ENCODE data around the gene CLEC4G. TPM values are rescaled to one million over a fixed set of nuclear protein-coding genes. Genes with fewer than 3 reads are reported as not detected.

The CLEC4G gene
- total and polyA plus RNA-seq, 2 experiments from 2014 or later, result not detected

DNA sequence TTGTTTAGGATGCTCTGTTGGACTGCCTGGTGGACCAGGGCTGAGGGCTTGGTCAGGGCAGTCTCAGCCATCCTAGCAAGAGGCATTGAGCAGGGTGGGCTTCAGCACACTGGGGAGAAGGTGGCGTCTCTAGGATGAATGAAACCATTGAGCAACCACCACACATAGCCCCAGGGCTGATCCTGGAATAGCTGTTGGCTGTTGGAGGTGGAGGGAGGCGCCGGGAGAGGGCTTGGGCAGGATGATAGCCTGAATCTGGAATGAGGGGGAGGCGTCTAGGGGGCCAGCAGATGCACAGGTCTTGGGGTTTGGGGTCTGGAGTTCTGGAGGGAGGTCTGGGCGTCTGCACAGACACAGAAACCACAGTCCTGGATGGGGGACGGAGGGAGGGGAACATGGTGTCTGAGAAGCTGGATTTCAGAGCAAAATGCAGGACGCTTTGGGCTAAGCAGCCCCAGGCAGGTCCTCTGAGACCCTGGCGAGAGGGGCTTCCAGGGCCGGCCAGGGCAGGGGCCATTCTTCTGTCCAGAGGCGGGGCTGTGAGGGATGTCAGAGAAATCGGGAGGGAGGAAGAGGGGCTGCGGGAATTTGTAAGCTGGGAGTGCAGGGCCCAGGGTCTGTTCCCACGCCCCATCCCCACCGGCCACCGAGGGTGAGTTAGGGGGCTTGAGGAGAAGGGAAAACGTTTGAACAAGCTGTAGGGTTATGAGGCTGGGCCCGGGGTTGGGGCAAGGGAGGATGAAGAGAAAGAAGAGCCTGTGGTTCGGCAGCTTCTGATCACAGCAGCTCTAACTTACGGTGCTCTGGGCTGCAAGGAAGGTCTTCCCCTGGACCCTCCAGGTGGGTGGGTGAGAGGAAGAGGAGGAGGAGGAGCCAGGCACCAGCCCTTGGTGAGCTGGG is 46.1 kb downstream of the CLEC4G start:
- peaks cover 13% of the 10 kb centered on the region for H3K79me2 ChIP-seq
- no peaks in the 10 kb centered on the region for H3K9me3 ChIP-seq (ENCODE audit: low read depth)
- TF ChIP-seq EZH2 (IDR thresholded peaks at IDR 0.05; ENCODE audit: borderline replicate concordance) (no peak), EZH2phosphoT487 (IDR thresholded peaks at IDR 0.05; ENCODE audit: low read depth, severe bottlenecking, unreplicated experiment) (no peak)
- TF ChIP-seq, protein P1, sequence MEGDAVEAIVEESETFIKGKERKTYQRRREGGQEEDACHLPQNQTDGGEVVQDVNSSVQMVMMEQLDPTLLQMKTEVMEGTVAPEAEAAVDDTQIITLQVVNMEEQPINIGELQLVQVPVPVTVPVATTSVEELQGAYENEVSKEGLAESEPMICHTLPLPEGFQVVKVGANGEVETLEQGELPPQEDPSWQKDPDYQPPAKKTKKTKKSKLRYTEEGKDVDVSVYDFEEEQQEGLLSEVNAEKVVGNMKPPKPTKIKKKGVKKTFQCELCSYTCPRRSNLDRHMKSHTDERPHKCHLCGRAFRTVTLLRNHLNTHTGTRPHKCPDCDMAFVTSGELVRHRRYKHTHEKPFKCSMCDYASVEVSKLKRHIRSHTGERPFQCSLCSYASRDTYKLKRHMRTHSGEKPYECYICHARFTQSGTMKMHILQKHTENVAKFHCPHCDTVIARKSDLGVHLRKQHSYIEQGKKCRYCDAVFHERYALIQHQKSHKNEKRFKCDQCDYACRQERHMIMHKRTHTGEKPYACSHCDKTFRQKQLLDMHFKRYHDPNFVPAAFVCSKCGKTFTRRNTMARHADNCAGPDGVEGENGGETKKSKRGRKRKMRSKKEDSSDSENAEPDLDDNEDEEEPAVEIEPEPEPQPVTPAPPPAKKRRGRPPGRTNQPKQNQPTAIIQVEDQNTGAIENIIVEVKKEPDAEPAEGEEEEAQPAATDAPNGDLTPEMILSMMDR (IDR thresholded peaks at IDR 0.05; ENCODE audit: poor library complexity), result no peak
- DNase-seq (ENCODE audit: low spot score), result no peak
- no peak overlapping the region for H3K4me2 ChIP-seq
- H3K9me2 ChIP-seq (replicated peaks; ENCODE audit: insufficient read depth), result no peaks in the 10 kb centered on the region
- no peaks in the 10 kb centered on the region for H3K27me3 ChIP-seq
- no peaks in the 10 kb centered on the region for H3K4me1 ChIP-seq (ENCODE audit: insufficient read depth)
- no peak overlapping the region for H3K27ac ChIP-seq
- no peaks in the 10 kb centered on the region for H4K20me1 ChIP-seq (ENCODE audit: insufficient read depth, poor library complexity, severe bottlenecking)
- WGBS (ENCODE audit: low lambda C conversion rate, missing lambda C conversion rate), result 58% methylated on average over 17 of the region's 19 CpGs
- H3K36me3 ChIP-seq (replicated peaks; ENCODE audit: insufficient read depth, low read depth), result no peaks in the 10 kb centered on the region
- no peak overlapping the region for H2AFZ ChIP-seq
- H3K4me3 ChIP-seq, result no peak overlapping the region

DNA sequence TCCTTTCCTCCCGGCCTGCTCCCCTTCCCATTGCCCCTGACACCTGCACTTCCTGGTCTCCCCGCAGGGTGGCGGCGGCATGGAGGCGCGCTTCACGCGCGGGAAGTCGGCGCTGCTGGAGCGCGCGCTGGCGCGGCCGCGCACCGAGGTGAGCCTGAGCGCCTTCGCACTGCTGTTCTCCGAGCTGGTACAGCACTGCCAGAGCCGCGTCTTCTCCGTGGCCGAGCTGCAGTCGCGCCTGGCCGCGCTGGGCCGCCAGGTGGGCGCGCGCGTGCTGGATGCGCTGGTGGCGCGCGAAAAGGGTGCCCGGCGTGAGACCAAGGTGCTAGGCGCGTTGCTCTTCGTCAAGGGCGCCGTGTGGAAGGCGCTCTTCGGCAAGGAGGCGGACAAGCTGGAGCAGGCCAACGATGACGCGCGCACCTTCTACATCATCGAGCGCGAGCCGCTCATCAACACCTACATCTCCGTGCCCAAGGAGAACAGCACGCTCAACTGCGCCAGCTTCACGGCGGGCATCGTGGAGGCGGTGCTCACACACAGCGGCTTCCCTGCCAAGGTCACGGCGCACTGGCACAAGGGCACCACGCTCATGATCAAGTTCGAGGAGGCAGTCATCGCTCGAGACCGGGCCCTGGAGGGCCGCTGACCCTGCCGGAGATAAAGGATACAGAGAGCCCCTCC is 49.6 kb downstream of the CLEC4G start:
- no peaks in the 10 kb centered on the region for H3K4me1 ChIP-seq (ENCODE audit: insufficient read depth)
- H3K4me3 ChIP-seq, result no peak overlapping the region
- no peak for DNase-seq (ENCODE audit: low spot score)
- H3K27me3 ChIP-seq, result peaks cover 5% of the 10 kb centered on the region
- H4K20me1 ChIP-seq (ENCODE audit: insufficient read depth, poor library complexity, severe bottlenecking), result no peaks in the 10 kb centered on the region
- H2AFZ ChIP-seq, result no peak overlapping the region
- no peaks in the 10 kb centered on the region for H3K9me2 ChIP-seq (replicated peaks; ENCODE audit: insufficient read depth)
- no peak for TF ChIP-seq EZH2phosphoT487 (IDR thresholded peaks at IDR 0.05; ENCODE audit: low read depth, severe bottlenecking, unreplicated experiment)
- no peak for TF ChIP-seq EZH2 (IDR thresholded peaks at IDR 0.05; ENCODE audit: borderline replicate concordance)
- TF ChIP-seq, protein P1 (IDR thresholded peaks at IDR 0.05; ENCODE audit: poor library complexity), result no peak
- H3K4me2 ChIP-seq, result peak overlapping the region; percentile 99
- no peaks in the 10 kb centered on the region for H3K9me3 ChIP-seq (ENCODE audit: low read depth)
- H3K36me3 ChIP-seq (replicated peaks; ENCODE audit: insufficient read depth, low read depth), result no peaks in the 10 kb centered on the region
- H3K27ac ChIP-seq, result no peak overlapping the region
- 98% methylated on average over 71 of the region's 74 CpGs for WGBS (ENCODE audit: low lambda C conversion rate, missing lambda C conversion rate)
- H3K79me2 ChIP-seq, result peaks cover 14% of the 10 kb centered on the region

DNA sequence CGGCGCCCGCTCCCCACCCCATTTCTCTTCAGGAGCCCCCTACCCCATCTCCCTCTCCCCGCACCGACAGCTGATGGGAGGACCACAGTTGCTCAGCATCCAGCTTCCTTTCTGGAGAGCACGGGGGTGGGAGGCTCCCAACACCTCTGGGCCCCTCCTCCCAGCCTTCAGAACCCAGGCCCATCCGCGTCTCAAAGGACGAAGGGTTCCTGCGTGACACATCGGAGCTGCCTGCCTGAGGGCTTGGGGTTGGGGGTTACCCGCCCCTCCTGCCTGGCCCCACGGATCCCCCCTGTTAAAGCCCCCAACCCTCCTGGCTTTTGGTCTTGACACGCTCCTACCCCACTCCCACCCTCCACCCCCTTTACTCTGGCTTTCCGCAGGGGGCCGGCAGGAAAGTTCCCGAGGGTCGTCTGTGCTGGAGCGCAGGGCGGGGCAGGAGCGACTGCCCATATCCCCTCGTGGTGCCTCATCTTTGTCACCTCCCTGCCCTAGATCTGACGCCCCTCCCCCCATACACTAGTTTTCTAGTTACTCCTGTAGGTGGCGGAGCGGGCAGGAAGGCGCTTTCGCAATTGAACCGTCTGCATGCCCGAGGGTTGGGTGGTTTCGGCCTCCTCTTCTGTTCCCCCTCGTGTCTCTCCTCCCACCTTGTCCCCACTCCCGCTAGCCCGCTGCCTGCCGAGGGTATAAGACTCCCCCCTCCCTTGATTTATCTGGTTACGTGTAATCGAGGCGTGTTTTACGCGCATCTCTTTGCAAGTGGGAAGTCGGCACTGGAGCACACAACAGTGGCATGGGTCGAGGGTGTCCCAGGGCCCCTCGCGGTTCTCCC is 50.4 kb downstream of the CLEC4G start:
- Histone ChIP-seq H3K36me3 (replicated peaks; ENCODE audit: insufficient read depth, low read depth) (no peaks in the 10 kb centered on the region), H3K79me2 (peaks cover 14% of the 10 kb centered on the region), H2AFZ (peak overlapping the region; percentile 100), H3K4me2 (peak overlapping the region; percentile 99), H3K27me3 (peaks cover 5% of the 10 kb centered on the region), H3K27ac (peak overlapping the region; percentile 66), H3K9me2 (replicated peaks; ENCODE audit: insufficient read depth) (no peaks in the 10 kb centered on the region), H3K4me1 (ENCODE audit: insufficient read depth) (no peaks in the 10 kb centered on the region), H3K4me3 (peak overlapping the region; percentile 92), H4K20me1 (ENCODE audit: insufficient read depth, poor library complexity, severe bottlenecking) (no peaks in the 10 kb centered on the region), H3K9me3 (ENCODE audit: low read depth) (no peaks in the 10 kb centered on the region)
- WGBS (ENCODE audit: low lambda C conversion rate, missing lambda C conversion rate), result 34% methylated on average over 33 of the region's 43 CpGs
- peak; percentile 91 for DNase-seq (ENCODE audit: low spot score)
- TF ChIP-seq, protein P1 (IDR thresholded peaks at IDR 0.05; ENCODE audit: poor library complexity), result peak; percentile 49
- TF ChIP-seq EZH2 (IDR thresholded peaks at IDR 0.05; ENCODE audit: borderline replicate concordance), result no peak
- TF ChIP-seq EZH2phosphoT487 (IDR thresholded peaks at IDR 0.05; ENCODE audit: low read depth, severe bottlenecking, unreplicated experiment), result no peak

All from hepatocyte (in vitro differentiated cells).